Transverse colon (tissue), 4 donors: Measurements from ENCODE around the gene GMIP. TPM values are rescaled to one million over a fixed set of nuclear protein-coding genes. Genes with fewer than 3 reads are reported as not detected.
"Not testable (repeated sequence)": the region's sequence is repeated elsewhere in the genome, so short reads cannot be mapped to it uniquely, and the experiment has no call there.

Source experiments
- DNase-seq: peaks from one replicate; pipeline ENCODE4 v3.0.0-alpha.2; 2019
- H3K27ac ChIP-seq, 4 donors: fragments of 200-600 bp; sonication (generic); 2 replicates each; pipeline ENCODE4 v1.5.1; 2016 to 2018; ENCODE audit warnings: inconsistent platforms in 4 of 4
- H3K27me3 ChIP-seq: fragments of 200-600 bp; sonication (generic); 2 replicates; pipeline ENCODE4 v1.5.1; 2017; ENCODE audit warnings: inconsistent platforms
- H3K36me3 ChIP-seq, 4 donors: fragments of 200-600 bp; sonication (generic); 2 replicates each; pipeline ENCODE4 v1.5.1; 2017 to 2019; ENCODE audit warnings: inconsistent platforms in 4 of 4
- H3K4me1 ChIP-seq, 4 donors: fragments of 200-600 bp; sonication (generic); 2 replicates each; pipeline ENCODE4 v1.5.1; 2017 to 2020; ENCODE audit warnings: inconsistent platforms in 4 of 4
- H3K4me3 ChIP-seq, 4 donors: fragments of 200-600 bp; sonication (generic); 1 replicate in 1 of 4; 2 replicates in 3 of 4; pipeline versions ENCODE4 v1.5.1 to v1.6.1; 2017 to 2019; ENCODE audit warnings: inconsistent platforms in 4 of 4
- H3K9me3 ChIP-seq, 2 donors: fragments of 200-600 bp; sonication (generic); 2 replicates each; pipeline ENCODE4 v1.5.1; 2017 to 2019; ENCODE audit warnings: inconsistent platforms in 2 of 2
- CTCF ChIP-seq, 5 experiments: fragments of 200-600 bp in 3 of 5; fragments of 450-650 bp in 2 of 5; sonication (generic) in 3 of 5; IDR thresholded peaks; 1 replicate in 2 of 5; 2 replicates in 3 of 5; pipeline ENCODE4 v1.5.1; 2016 to 2017; ENCODE audit warnings: antibody characterized with exemption in 5 of 5, inconsistent platforms in 3 of 5, mild to moderate bottlenecking in 2 of 5, moderate library complexity in 1 of 5
- EP300 ChIP-seq: sonication (generic); formaldehyde crosslinking; IDR thresholded peaks from one replicate; pipeline ENCODE4 v1.6.1; 2017; ENCODE audit warnings: antibody characterized with exemption, low read depth
- POLR2A ChIP-seq: fragments of 450-650 bp; IDR thresholded peaks from one replicate; pipeline ENCODE4 v1.6.1; 2016; ENCODE audit warnings: antibody characterized with exemption, mild to moderate bottlenecking, moderate library complexity
- POLR2AphosphoS5 ChIP-seq, 3 donors: sonication (generic); formaldehyde crosslinking; IDR thresholded peaks; one replicate each; pipeline ENCODE4 v1.6.1; 2016; ENCODE audit warnings: antibody characterized with exemption in 3 of 3
- WGBS, 2 donors: methylation state at CpG; one replicate each; pipeline ENCODE4 v1.1.5; 2018; ENCODE audit warnings: low coverage in 1 of 2; 5-methylcytosine and 5-hydroxymethylcytosine counted together
- in situ Hi-C, 4 donors: fragments of 200-750 bp; cut with MboI; loops; one replicate each; pipeline versions ENCODE4 v1.15.0 to v1.15.1; 2017; ENCODE audit warnings: low sequenced_read_pairs in 3 of 4, low pct_ligation_motif_present in 1 of 4, low pct_unique_long_range_greater_than_20kb in 1 of 4
- intact Hi-C: fragments of 100-400 bp; cut with DNase I; formaldehyde crosslinking; loops from one replicate; pipeline ENCODE4 v1.15.1; 2023; ENCODE audit warnings: low total_unique reads
- total RNA-seq, 4 donors: library from RNA; depleted of rRNA; stranded (reverse); fragments of >200 nt; gene quantifications; one replicate each; pipeline ENCODE4 v1.1.0, GENCODE V29; 2016

GMIP gene
- total RNA-seq, 4 donors from 2014 or later = 17.3 to 84.9 (median 27.2) TPM

DNA sequence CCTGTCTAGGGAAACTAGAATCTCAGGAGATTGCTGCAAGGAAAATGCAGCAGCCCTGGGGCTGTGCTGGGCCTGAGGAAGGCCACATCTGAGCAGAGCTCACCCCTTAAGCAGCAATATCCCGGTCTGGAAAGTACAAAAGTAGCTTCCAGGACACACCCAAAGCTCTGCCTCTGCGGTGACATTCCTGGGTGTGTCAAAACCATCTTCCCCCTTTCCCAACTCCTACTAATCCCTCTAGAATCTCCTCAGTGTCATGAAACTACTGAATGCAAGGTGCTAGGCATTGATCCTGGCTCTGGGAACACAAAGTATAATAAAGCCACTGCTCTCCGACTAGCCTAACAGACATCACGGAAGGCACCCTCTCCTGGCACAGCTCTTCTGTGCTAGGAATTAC is 30.0 kb downstream of the GMIP start:
- DNase-seq = peak; percentile 25
- Histone ChIP-seq H3K27ac (no peak overlapping the region), H3K36me3 (no peaks in the 10 kb centered on the region), H3K4me3 (no peak overlapping the region), H3K9me3 (no peaks in the 10 kb centered on the region), H3K27me3 (no peaks in the 10 kb centered on the region), H3K4me1 (peaks cover 0 to 11% (median 0%) of the 10 kb centered on the region in 4 donors)
- WGBS, 2 donors = 61% methylated on average over 4 of the region's 4 CpGs; no CpG with 5 or more reads in 1 of the 2 donors
- in situ Hi-C loops = no loop called here
- TF ChIP-seq CTCF (IDR thresholded peaks at IDR 0.05) (no peak), POLR2AphosphoS5 (IDR thresholded peaks at IDR 0.05) (no peak), POLR2A (no peak), EP300 (no peak)
- intact Hi-C loops = no loop called here

DNA sequence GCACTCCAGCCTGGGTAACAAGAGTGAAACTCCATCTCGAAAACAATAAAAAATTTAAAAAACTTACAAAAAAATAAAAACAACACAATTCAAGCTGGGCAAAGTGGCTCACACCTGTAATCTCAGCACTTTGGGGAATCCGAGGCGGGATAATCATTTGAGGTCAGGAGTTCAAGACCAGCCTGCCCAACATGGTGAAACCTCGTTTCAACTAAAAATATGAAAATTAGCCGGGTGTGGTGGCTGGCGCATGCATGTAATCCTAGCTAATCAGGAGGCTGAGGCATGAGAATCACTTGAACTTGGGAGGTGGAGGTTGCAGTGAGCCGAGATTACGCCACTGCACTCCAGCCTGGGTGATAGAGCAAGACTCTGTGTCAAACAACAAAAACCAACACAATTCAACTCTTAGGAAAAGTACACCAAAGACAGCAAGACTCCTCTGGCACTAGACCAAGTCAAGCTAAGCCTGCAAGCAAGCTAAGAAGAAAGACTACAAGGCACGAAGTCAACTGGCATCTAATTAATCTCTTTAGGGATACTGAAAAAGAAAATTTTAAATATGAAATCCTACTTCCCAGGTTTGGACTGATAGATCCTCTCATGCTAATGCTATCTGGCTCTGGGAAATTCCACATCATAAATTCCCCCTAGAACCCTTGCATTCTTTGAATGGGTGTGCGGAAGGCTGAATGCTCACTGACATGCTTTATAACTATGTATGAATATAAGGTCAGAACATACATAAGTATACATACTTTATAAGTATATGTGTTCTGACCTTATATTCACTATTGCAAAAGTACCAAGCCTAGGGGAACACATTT is 32.9 kb downstream of the GMIP start:
- Histone ChIP-seq H3K27ac (no peak overlapping the region), H3K4me1 (peaks cover 0 to 28% (median 10%) of the 10 kb centered on the region in 4 donors), H3K27me3 (no peaks in the 10 kb centered on the region), H3K36me3 (no peaks in the 10 kb centered on the region), H3K4me3 (no peak overlapping the region), H3K9me3 (no peaks in the 10 kb centered on the region)
- intact Hi-C loops (no loop called here), in situ Hi-C loops (no loop called here)
- no peak for DNase-seq
- WGBS, 2 donors = 91 to 95% methylated on average over 3 to 10 of the region's 10 CpGs
- TF ChIP-seq POLR2AphosphoS5 (IDR thresholded peaks at IDR 0.05) (no peak), POLR2A (no peak), CTCF (IDR thresholded peaks at IDR 0.05) (no peak), EP300 (no peak)

GRCh38 chr19:19606686-19607085 is 36.8 kb downstream of the GMIP start:
- intact Hi-C loops, H3K36me3 ChIP-seq, H3K27me3 ChIP-seq, H3K9me3 ChIP-seq, DNase-seq, H3K4me3 ChIP-seq, in situ Hi-C loops: not testable (repeated sequence)
- H3K4me1 ChIP-seq = peaks cover 0 to 38% (median 21%) of the 10 kb centered on the region in 4 donors
- peak overlapping the region; percentile 72 to 90 (median 81) for H3K27ac ChIP-seq
- WGBS, 2 donors = 91 to 100% methylated on average over 2 to 8 of the region's 8 CpGs

- TF ChIP-seq CTCF (IDR thresholded peaks at IDR 0.05) (no peak), POLR2AphosphoS5 (IDR thresholded peaks at IDR 0.05) (peak in 2 of 3 donors; percentile 83 to 86), POLR2A (peak; percentile 63), EP300 (peak; percentile 86)
- WGBS, 2 donors = 57% methylated on average over 1 of the region's 1 CpG; no CpG with 5 or more reads in 1 of the 2 donors
- Histone ChIP-seq H3K9me3 (no peaks in the 10 kb centered on the region), H3K27me3 (no peaks in the 10 kb centered on the region), H3K27ac (peak overlapping the region; percentile 72 to 90 (median 81)), H3K36me3 (no peaks in the 10 kb centered on the region), H3K4me3 (no peak overlapping the region), H3K4me1 (peaks cover 0 to 40% (median 21%) of the 10 kb centered on the region in 4 donors)
- DNase-seq = peak; percentile 74
- in situ Hi-C loops = no loop called here
- intact Hi-C loops = no loop called here
Measured at GRCh38 chr19:19606021-19606420, 37.4 kb downstream of the GMIP start.
